ENCODE results near the gene ATL2.
"Not testable (repeated sequence)": the region's sequence is repeated elsewhere in the genome, so short reads cannot be mapped to it uniquely, and the experiment has no call there.

Gene ATL2

GRCh38 chr2:38322224-38322914 is 54.7 kb downstream of the ATL2 start:
- DNase-seq: no peak

GRCh38 chr2:38319240-38319639 is 57.8 kb downstream of the ATL2 start:
- DNase-seq: not testable (repeated sequence)

GRCh38 chr2:38317725-38318124 is 59.3 kb downstream of the ATL2 start:
- DNase-seq: no peak

GRCh38 chr2:38315707-38316333 is 61.3 kb downstream of the ATL2 start:
- DNase-seq: no peak

DNA sequence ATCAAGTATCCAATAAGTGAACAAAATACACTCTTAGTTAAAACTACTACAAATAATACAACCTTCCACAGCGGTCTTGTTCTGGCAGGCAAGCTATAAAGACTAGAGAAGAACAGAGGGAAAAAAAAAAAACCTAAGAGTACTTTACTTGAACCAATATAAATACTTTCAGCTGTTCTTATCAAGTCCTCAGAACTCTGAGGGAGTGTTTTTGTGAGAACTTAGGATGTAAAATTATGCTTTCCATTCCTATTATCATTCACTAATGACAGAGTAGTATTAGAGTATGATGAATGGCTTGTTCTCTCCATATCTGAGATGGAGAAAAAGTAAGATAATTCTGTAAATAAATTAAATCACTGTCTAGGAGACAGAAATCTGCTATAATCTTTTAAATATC is 68.3 kb downstream of the ATL2 start:
- no peak for DNase-seq

DNA sequence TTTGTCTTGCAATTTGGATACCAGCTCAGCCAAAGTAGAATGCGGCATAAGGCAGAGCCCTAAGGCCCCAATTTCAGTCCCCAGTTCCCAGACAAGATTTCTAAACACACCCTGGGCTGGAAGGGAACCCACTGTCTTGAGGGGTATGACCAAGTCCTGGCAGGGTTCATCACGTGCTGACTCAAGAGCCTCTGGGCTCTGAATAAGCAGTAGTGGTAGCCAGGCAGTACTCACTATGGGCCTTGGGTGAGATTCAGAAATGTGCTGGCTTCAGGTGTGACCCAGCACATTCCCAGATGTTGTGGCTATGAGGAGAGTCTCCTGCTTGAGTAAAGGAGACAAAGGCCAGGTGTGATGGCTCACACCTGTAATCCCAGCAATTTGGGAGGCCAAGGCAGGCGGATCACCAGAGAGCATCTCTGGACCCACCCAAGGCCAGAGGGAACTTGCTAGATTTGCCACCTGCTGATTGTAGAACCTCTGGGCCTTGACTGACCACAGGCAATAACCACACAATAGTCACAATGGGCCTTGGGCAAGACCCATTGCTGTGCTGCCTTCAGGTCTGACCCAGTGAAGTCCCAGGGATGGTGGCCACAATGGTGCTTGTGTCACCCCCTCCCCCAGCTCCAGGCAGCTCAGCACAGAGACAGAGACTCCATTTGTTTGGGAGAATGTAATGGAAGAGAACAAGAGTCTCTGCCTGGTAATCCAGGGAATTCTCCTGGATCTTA is 74.9 kb downstream of the ATL2 start:
- DNase-seq: no peak

DNA sequence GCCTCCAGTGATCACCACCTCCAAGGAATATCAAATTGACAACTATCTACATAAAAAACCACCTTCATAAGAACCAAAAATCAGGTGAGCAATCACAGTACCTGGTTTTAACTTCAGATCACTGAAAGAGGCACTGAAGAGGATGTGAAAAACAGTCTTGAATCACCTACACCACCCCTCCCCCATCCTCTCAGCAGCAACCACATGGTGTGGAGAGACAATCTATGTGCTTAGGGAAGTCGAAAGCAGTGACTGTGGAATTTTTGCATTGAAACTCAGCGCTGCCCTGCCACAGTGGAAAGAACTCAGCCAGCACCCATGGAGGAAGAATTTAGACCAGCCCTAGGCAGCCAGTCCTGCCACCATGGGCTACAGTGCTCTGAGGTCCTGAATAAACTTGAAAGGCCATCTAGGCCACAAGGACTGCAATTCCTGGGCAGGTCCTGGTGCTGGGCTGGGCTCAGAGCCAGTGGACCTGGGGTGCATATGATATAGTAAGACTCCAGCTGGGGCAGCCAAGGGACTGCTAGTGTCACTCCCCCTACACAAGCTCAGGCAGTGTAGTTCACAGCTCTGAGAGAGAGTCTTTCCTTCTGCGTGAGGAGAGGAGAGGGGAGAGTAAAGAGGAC is 75.6 kb downstream of the ATL2 start:
- DNase-seq: no peak

GRCh38 chr2:38298539-38298938 is 78.5 kb downstream of the ATL2 start:
- DNase-seq: no peak

DNA sequence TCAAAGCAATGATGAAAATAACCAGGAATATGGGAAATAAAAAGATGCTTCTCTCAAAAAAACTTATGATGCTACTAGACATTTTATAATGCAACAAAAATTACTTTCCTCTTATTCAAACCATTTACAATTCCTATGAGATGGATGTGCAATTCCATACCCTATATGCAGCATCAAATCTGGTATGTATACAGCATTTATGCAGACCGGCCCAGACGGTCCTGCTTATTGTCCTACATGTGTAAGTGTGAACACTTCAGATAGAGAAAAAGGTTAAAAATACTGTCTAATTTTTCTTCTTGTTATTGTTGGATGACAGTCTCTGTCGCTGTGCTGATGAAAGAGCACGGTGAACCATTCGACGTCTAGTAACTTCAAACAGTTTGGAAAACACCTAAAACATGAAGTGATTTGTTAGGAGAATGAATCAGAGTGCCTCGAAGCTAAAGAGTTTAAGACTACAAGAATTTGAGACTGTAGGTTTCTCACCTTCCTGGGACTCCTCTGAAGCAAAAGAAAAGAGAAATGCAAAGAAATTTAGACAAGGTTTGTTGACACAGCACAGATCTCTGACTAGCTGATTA is 80.8 kb downstream of the ATL2 start:
- no peak for DNase-seq

DNA sequence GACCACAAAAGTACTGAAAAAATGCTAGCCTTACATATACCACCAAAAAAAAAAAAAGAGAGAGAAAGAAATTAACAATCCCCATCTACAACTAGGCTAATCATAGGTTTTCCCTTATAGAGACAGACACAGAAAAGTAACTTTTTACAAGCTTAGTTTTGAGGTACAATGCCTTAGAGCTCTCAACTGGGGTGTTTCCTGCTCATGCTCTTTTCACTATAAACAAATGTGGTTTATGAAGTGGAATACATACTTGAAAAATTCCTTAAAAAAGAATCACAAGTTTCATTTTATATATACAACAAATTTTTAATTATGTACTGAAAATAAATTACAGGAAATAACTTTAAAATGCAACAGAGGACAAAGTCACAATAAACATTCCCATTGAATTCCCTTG is 82.5 kb downstream of the ATL2 start:
- no peak for DNase-seq

GRCh38 chr2:38293152-38293865 is 83.8 kb downstream of the ATL2 start:
- no peak for DNase-seq

- DNase-seq: no peak
These were observed 86.7 kb downstream of the ATL2 start for GRCh38 chr2:38290332-38290731.

- no peak for DNase-seq
These were observed 92.1 kb downstream of the ATL2 start for GRCh38 chr2:38284971-38285370.

DNA sequence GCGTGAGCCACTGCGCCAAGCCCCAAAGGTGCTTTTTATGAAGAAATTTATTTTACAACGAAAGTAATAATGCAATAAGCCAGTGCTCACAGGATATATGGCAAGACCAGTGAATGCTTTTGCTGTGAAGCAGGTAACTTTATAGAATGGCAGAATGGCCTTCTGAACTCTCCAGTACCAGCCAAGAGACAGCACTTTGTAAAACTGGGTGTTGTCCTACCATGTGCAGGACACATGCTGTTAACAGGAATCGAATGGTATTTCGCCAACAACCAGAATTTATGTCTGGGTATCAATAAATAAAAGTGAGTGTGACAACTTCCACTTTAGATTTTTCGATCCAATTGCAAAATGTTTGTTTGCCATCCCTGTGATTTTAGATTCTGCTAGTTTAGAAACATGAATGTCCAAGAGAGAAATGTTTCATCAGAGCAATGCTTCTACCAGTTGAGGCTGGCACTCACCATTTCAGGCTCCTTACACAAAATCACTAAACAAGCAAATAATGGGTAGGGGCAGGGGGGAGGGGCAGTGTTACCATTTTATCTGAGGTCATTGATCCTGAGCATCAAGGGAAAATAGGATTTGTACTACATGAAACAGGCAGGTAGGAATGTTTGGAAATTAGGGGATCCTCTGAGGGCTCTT is 95.9 kb downstream of the ATL2 start:
- DNase-seq: no peak

DNA sequence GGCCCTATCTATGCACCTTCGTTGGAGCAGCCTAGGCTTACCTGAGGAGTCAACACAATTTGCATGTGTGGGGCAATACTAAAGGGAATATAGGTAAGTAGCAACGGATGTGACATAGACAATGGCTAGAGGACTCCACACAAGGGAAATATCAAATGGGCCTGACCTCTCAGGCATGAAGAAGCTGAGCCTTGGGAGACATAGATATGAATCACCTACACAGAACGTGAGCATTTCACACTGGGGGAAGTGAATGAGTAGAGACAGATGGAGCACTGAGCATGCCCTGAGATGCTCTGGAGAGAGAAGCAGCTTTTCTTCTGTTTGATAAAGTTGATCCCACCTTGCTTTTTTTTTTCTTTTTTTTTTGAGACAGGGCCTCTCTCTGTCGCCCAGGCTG is 97.9 kb downstream of the ATL2 start:
- no peak for DNase-seq

- DNase-seq: not testable (repeated sequence)
These were observed 99.0 kb downstream of the ATL2 start for GRCh38 chr2:38278117-38278438.

GRCh38 chr2:38277245-38278116 is 99.6 kb downstream of the ATL2 start:
- no peak for DNase-seq

DNA sequence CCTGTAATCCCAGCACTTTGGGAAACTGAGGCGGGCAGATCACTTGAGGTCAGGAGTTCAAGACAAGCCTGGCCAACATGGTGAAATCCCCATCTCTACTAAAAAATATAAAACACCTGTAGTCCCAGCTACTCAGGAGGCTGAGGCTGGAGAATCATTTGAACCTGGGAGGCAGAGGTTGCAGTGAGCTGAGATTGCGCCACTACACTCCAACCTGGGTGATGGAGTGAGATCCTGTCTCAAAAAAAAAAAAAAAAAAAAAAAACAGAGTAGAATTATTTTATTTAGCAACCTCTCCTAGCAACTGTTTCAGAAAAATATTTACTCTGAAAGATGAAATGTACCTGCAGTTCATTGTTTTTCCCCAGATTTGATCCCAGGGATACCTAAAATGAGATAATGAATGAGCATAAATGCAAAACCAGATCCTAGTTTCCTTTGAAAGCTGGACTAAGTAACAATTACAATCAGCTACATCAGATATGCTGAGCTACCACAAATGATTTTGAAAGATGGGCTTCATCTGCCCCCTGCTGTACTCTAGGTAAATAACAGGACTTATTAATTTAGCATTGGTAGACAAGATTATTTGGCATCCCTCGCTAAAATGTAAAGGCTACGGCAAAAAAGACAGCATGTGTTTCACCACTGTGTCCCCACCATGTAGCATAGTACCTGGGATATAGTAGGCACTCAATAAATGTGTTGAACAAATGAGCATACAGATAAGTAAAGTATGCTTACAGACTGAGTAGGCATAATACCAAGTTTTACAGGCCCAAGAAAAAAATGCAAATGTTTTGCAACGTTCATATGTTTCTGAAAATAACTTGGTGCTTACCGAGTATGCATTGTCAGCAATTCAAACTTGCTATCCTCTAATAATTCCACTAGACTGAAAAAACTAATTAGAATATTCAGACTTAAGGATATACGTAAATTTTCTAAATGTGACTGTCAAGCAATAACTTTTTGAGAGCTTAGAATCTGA is 102.5 kb downstream of the ATL2 start:
- no peak for DNase-seq

DNA sequence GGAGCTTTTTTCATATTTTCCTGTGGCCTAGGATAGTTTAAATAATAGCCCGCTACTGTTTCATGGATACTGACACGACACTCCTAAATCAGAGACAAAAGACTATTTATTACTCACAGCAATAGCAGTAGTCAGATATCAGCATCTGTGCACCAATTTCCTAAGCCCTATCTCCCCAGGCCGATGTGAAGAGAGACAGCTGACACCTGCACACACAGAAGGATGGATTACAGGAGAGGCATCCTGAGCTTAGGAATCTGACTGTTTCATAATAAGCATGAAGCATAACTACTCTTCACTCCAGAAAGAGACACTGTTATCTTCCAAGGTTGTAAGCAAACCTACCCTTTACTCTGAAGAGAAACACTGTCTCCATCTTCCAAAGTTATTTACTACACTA is 105.4 kb downstream of the ATL2 start:
- DNase-seq: no peak

DNA sequence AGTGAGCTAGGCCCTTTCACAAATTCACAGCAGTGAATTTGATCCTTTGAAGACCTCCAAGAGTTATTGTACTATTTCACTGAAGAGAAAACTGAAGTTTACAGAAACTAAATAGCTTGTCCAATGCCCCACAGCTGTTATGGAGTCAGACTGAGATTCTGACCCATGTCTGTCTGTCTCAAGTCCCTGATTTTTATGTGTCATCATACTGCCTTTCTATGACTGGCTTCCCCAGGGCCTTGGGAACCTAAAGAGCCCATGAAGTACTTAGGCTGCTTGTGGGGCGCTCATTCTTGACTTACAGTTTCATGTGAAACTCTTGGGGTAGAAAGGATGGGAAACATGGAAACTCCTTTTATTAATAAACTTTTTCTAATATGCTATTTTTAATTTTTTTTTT is 107.7 kb downstream of the ATL2 start:
- DNase-seq: no peak
